SW 1271 (cell line): ENCODE results near the gene PPP1R9B.
A peak's percentile ranks its signal among the peaks of the same experiment; 100 is the strongest.

ENCODE experiments used
- DNase-seq, 2 experiments: peaks; one replicate each; lab custom pipeline; 2025; lab: John Stamatoyannopoulos, UW

The PPP1R9B gene

GRCh38 chr17:50150354-50151040, at the start of gene PPP1R9B:
Gene PPP1R9B, minus strand, starts transcription at chr17:50150677. Its CDS starts 164 bp downstream, at chr17:50150513.
- DNase-seq = no peak

GRCh38 chr17:50199803-50200456, 49.5 kb upstream of the PPP1R9B start:
- peak; percentile 66 to 87 for DNase-seq

GRCh38 chr17:50199211-50199802, 48.8 kb upstream of the PPP1R9B start:
- no peak for DNase-seq

- peak; percentile 39 to 40 for DNase-seq
These were observed 47.7 kb upstream of the PPP1R9B start for GRCh38 chr17:50198026-50198669.

- no peak for DNase-seq
These were observed 46.3 kb upstream of the PPP1R9B start for GRCh38 chr17:50196826-50197225.

GRCh38 chr17:50196036-50196435, 45.6 kb upstream of the PPP1R9B start:
- no peak for DNase-seq

- no peak for DNase-seq
These were observed 44.7 kb upstream of the PPP1R9B start for GRCh38 chr17:50194934-50195865.

GRCh38 chr17:50194140-50194933, 43.9 kb upstream of the PPP1R9B start:
- DNase-seq = no peak

- DNase-seq = no peak
These were observed 42.3 kb upstream of the PPP1R9B start for GRCh38 chr17:50192618-50193291.

GRCh38 chr17:50192144-50192617, 41.7 kb upstream of the PPP1R9B start:
- DNase-seq = no peak

- DNase-seq = no peak
These were observed 41.1 kb upstream of the PPP1R9B start for GRCh38 chr17:50191359-50192143.

- no peak for DNase-seq
These were observed 40.3 kb upstream of the PPP1R9B start for GRCh38 chr17:50190603-50191358.

GRCh38 chr17:50190293-50190602, 39.8 kb upstream of the PPP1R9B start:
- DNase-seq = no peak

- no peak for DNase-seq
These were observed 39.2 kb upstream of the PPP1R9B start for GRCh38 chr17:50189550-50190292.

GRCh38 chr17:50188921-50189549, 38.6 kb upstream of the PPP1R9B start:
- DNase-seq = no peak

GRCh38 chr17:50188531-50188920, 38.0 kb upstream of the PPP1R9B start:
- DNase-seq = no peak

- DNase-seq = no peak
These were observed 37.5 kb upstream of the PPP1R9B start for GRCh38 chr17:50187751-50188530.
